HG03175 (cell line): ENCODE measurements around the gene CNTRL.
A peak's percentile ranks its signal among the peaks of the same experiment; 100 is the strongest.

Experiments used
- ATAC-seq: cut with Tn5 transposase; IDR thresholded peaks from one replicate; pipeline ENCODE4 v1.9.1; 2021; ENCODE audit warnings: mild to moderate bottlenecking, moderate library complexity; ENCODE audit not compliant: unreplicated experiment

Gene CNTRL

DNA sequence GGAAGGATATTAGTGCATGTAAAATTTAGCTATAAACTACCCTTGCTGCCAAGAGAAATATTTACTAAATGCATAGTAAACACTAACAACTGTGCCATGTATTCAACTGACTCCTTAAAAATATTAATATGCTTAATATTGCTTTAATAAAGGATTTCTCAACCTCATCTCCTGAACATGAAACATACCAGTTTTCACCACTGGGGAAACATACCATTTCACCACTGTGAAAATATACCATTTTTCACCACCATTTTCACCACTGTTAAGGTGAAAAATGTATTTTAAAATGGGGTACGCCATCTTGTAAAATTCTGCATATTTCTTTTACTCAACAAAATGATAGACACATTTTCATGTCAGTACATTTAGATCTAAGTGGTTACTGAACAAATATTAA, 122.4 kb downstream of the CNTRL start:
- ATAC-seq = no peak

- no peak for ATAC-seq
Observed at GRCh38 chr9:121198512-121199042, 123.8 kb downstream of the CNTRL start.

DNA sequence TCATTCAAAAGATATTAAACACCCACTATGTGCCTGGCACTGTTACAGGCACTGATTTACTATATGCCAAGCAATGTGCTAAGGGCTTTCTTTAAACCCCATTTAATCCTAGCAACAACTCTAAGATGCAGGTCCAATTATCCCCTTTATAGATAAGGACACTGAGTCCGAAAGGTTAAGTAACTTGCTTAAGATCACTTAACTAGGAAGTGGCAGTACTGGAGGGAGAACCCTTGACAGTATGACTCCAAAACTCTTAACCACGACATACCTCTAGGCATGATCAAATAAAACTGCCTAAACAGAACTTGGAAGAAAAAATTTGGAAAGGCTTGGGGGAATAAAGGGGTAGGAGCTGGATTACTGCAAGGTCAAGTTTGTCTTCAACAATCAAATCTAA, 125.2 kb downstream of the CNTRL start:
- ATAC-seq = no peak

GRCh38 chr9:121200356-121200755, 125.6 kb downstream of the CNTRL start:
- ATAC-seq = no peak

DNA sequence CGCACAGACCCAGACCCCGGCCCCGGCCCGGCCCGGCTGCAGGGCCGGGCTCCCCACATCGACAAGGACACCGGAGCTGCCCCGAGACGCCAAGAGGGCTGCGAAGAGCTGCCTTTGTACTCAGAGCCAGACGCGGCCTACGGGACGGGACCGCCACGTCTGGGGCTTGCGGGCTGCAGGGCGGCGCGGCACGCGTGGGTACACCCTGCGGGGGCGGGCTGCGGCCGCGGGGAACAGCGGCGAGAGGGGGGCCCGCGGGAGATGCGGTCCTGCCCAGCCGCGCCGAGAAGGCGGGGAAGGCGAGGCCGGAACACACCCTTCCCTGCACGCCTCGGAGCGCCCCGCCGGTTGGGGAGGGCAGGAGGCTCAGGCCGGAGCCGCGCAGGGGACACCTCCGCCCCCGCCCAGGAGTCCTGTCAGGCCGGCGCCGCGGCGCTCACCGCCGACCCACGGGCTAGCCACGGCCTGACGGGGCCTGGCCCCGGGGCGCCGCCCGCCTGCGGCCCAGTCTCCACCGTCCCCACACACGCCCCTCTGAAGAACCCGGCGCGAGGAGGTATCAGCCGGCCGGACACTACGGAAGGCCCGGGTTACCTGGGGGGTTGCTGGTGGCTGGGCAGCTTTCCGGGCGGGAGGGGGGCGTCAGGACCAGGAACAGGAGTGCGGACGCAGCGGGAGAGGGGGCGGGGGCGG, 126.4 kb downstream of the CNTRL start:
- peak; percentile 12 for ATAC-seq

GRCh38 chr9:121201738-121202533, 127.2 kb downstream of the CNTRL start, which contains the start of gene RAB14:
Gene RAB14, minus strand, starts transcription at chr9:121201869. Its CDS starts 8,457 bp downstream, at chr9:121193412.
- peak; percentile 88 for ATAC-seq

DNA sequence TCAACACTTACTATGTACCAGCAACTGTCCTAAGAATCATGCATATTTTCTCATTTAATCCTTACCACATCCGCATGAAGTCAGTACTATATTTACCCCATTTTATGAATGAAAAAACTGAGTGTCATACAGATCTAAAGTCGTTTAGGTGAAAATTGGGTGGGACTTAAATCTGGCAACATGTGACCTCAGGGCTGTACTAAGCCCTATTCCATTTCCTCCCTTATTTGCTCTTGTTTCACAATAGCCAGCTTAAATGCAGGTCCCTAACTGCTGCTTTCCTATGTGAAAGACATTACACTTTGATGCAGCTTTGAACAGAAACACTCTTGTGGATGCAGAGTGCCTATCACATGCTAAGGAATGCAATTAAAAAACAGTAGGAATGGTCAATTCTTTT, 129.4 kb downstream of the CNTRL start:
- no peak for ATAC-seq

DNA sequence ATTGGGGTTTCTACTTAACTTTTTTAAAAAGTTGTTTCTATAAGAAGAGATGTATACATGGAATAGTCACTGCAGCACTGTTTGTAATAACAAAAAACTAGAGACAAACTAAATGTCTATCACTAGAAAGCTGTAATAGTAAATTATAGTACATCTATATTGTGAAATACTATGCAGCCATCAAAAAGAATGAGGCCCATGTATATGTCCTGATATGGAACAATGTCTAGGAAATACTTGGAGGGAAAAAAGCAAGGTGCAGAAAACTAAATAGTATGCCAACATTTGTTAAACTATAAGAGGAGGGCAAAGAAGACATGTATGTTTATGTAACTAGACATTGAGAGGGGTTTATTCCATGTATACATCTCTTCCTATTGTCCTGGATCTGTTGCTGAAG, 129.9 kb downstream of the CNTRL start:
- no peak for ATAC-seq

GRCh38 chr9:121206516-121207370, 132.0 kb downstream of the CNTRL start:
- peak; percentile 36 for ATAC-seq

DNA sequence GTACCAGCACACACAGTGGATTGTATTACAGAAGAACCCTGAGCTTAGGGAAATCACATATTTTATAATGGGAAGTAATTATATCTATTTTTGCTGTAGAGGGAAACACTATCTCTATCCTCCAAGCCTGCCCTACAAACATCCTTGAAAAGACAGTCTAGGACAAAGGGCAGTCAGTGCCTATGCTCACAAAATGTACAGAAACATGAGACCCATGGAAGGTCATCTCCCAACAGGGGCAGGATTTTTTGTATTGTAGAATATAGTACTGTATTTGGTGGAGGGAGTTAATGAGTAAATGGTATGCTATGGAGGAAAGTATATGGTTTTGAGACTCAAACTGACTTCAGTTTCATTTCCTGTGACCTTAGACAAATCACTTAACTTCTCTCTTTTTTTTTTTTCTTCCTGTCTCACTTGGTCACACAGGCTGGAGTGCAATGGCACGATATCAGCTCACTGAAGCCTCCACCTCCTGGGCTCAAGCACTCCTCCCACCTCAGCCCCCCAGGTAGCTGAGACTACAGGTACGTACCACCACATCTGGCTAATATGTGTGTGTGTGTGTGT, 132.7 kb downstream of the CNTRL start:
- peak; percentile 91 for ATAC-seq

DNA sequence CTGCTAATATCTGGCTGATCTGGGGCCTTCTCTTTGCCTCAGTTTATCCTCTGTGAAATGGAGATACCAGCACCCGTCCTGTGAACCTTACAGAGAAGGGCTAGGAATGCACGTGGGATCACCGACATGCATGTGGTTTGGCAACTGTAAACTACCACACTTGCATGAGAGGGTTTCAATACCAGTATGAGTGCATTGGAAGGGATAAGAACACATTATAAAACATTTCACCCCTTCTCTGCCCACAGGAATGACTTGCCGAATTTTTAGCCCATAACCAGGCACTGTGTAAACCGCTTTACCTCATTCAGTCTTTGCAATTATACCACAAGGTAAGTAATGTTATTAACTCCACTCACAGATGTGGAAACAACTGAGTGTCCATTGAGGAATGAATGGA, 135.8 kb downstream of the CNTRL start:
- no peak for ATAC-seq

DNA sequence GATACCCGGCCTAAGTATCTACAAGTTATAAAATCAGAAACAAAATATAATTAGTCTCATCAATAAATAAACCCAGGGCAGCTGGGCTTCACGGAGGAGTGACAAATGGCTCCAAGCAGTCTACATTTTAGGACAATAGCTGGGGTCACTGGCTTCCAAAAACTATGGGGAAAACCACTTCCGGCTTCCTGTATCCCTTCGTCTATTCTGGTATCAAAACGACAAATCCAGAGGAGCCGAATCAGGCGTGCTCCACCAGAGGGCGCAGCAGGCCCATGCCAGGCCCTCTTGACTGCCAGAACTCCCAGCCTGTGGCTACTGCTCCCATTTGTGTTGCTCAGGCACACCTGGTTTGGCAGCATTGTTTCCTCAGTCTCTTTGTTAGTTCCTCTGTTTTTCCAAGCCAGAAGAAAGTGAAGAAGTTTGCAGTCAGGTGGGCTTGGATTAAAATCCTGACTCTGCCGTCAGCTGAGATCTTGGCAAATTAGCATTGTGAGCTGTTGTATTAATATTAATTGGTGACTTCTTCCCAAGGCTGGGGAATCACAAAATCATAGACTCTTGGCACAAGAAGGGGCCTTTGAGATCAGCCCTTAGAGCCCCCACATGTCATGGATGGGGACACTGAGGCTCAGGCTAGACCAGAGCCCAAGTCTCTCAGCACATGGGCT, 138.5 kb downstream of the CNTRL start:
- peak; percentile 46 for ATAC-seq

GRCh38 chr9:121214005-121214404, 139.2 kb downstream of the CNTRL start:
- no peak for ATAC-seq

GRCh38 chr9:121216271-121216805, 141.6 kb downstream of the CNTRL start:
- ATAC-seq = no peak

DNA sequence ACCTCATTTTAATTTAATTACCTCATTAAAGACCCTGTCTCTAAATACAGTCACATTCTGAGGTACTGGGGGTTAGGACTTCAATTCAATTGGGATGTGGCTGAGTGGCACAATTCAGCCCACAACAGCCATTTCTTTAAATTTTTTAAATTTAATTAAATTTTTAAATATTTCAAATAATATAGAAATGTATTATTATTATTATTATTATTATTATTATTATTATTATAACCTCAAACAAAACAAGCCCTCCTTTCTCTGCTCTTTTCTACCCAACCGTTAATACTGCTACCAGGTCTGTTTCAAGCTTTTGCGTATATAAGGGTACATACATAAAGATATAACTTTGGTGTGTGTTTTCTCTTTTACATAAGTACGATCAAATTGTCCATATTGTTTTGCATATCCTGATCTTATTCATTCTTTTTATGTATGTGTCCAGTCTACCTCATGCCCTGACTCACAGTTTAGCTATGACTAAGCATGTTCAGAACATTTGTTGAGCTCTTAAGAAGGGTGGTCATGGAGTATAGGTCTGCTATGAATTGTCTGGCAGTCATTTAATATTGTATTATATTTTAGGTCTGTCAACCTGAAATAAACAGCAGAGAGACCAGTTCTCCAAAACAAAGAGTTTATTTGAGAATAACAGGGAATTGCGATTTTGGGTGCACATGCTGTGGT, 143.0 kb downstream of the CNTRL start:
- ATAC-seq = peak; percentile 82

- ATAC-seq = no peak
Observed at GRCh38 chr9:121218357-121219027, 143.7 kb downstream of the CNTRL start.

DNA sequence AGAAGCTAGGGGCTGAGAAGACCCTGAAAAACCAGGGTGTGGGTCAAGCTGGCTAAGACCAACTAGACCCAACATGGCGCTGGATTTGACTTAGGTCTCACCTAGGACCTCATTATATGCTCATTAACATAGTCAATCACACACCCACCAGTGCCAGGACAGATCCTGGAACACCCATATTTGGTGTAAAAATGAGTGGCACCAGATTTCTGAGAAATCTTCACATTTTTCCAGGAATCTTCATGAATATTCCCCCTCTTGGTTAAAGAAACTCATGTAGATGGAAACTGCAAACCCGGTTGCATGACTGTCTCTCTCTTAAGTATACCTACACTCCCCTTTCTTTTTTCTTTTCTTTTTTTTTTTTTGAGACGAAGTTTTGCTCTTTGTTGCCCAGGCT, 144.8 kb downstream of the CNTRL start:
- ATAC-seq = no peak

DNA sequence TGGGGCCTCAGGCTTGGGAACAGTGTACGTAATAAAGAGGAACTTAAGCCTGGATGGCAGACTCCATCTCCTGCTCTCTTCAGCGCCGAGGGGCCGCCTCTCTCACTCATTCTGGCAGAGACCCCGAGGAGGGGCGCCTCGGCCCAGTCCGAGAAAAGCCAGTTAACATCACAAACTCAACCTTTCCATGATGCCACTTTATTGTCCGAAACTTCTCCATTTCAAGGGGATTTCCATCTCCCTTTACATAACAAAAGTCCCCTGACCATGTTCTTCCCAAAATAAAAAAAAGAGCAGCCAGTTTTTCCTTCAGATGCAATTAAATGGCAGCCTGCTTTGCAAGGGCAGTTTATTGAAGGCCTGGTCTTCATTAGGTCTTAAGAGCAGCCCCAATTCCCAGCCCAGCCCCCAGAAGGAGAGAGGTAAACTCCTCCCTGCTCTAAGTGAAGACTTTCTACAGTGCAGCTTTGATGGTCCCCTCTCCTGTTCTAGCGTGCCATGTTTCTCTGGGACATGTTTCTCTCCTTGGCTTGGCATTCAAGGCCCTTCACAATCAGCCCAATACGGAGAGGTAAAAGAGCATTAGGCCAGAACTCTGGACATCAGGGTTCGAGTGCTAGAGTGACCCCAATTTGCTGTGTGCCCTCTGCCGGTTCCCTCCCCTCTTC, 146.4 kb downstream of the CNTRL start:
- no peak for ATAC-seq
